ENCODE results near the gene OTUB2.

OTUB2 gene

GRCh38 chr14:94056579-94057308 is 30.6 kb downstream of the OTUB2 start:
- Histone ChIP-seq H3K4me3 (no peak overlapping the region), H3K27me3 (no peaks in the 10 kb centered on the region), H3K27ac (no peak overlapping the region), H3K36me3 (peaks cover 94 to 100% (median 100%) of the 10 kb centered on the region in 3 donors), H3K9me3 (no peaks in the 10 kb centered on the region), H3K4me1 (peaks cover 0 to 6% (median 0%) of the 10 kb centered on the region in 4 donors)
- DNase-seq, result peak in 1 of 2 donors; percentile 9
- TF ChIP-seq CTCF (IDR thresholded peaks at IDR 0.05), result no peak
- intact Hi-C loops (cut with DNase I; ENCODE audit: low total_unique reads), result no loop called here

GRCh38 chr14:94058128-94058673 is 32.1 kb downstream of the OTUB2 start:
- intact Hi-C loops (cut with DNase I; ENCODE audit: low total_unique reads), result no loop called here
- TF ChIP-seq CTCF (IDR thresholded peaks at IDR 0.05), result no peak
- Histone ChIP-seq H3K4me3 (no peak overlapping the region), H3K27ac (no peak overlapping the region), H3K4me1 (peaks cover 0 to 18% (median 3%) of the 10 kb centered on the region in 4 donors), H3K27me3 (no peaks in the 10 kb centered on the region), H3K36me3 (peaks cover 87 to 94% (median 93%) of the 10 kb centered on the region in 3 donors), H3K9me3 (no peaks in the 10 kb centered on the region)
- DNase-seq, result no peak

- intact Hi-C loops (cut with DNase I; ENCODE audit: low total_unique reads), result no loop called here
- H3K27ac ChIP-seq, result no peak overlapping the region
- no peak for DNase-seq
- H3K27me3 ChIP-seq, result no peaks in the 10 kb centered on the region
- H3K4me3 ChIP-seq, result no peak overlapping the region
- H3K4me1 ChIP-seq, result peaks cover 0 to 24% (median 3%) of the 10 kb centered on the region in 4 donors
- H3K36me3 ChIP-seq, result peaks cover 86 to 89% (median 88%) of the 10 kb centered on the region in 3 donors
- TF ChIP-seq CTCF (IDR thresholded peaks at IDR 0.05), result no peak
- no peaks in the 10 kb centered on the region for H3K9me3 ChIP-seq
Observed at GRCh38 chr14:94058674-94059138, 32.6 kb downstream of the OTUB2 start.

- Histone ChIP-seq H3K4me1 (peaks cover 0 to 35% (median 3%) of the 10 kb centered on the region in 4 donors), H3K27ac (no peak overlapping the region)
Observed at GRCh38 chr14:94059998-94060397, 33.9 kb downstream of the OTUB2 start.

GRCh38 chr14:94062344-94062940 is 36.3 kb downstream of the OTUB2 start:
- H3K4me1 ChIP-seq, result peaks cover 0 to 57% (median 16%) of the 10 kb centered on the region in 4 donors
- peaks cover 50 to 52% (median 50%) of the 10 kb centered on the region in 3 donors for H3K36me3 ChIP-seq
- no peaks in the 10 kb centered on the region for H3K9me3 ChIP-seq
- TF ChIP-seq CTCF (IDR thresholded peaks at IDR 0.05), result no peak
- intact Hi-C loops (cut with DNase I; ENCODE audit: low total_unique reads), result no loop called here
- DNase-seq, result no peak
- no peak overlapping the region for H3K27ac ChIP-seq
- no peak overlapping the region for H3K4me3 ChIP-seq
- no peaks in the 10 kb centered on the region for H3K27me3 ChIP-seq

More at GRCh38 chr14:94059998-94060397, 33.9 kb downstream of the OTUB2 start:
- DNase-seq, result no peak
- TF ChIP-seq CTCF (IDR thresholded peaks at IDR 0.05), result no peak
- Histone ChIP-seq H3K36me3 (peaks cover 73 to 76% (median 75%) of the 10 kb centered on the region in 3 donors), H3K27me3 (no peaks in the 10 kb centered on the region), H3K4me3 (no peak overlapping the region), H3K9me3 (no peaks in the 10 kb centered on the region)
- intact Hi-C loops (cut with DNase I; ENCODE audit: low total_unique reads), result no loop called here
